ENCODE data around the gene IL1RAPL2. TPM values are rescaled to one million over a fixed set of nuclear protein-coding genes. Genes with fewer than 3 reads are reported as not detected.
"Not testable (repeated sequence)": the region's sequence is repeated elsewhere in the genome, so short reads cannot be mapped to it uniquely, and the experiment has no call there.

IL1RAPL2 gene
- total RNA-seq, 4 donors from 2014 or later: 0.50 to 1.3 (median 0.67) TPM

DNA sequence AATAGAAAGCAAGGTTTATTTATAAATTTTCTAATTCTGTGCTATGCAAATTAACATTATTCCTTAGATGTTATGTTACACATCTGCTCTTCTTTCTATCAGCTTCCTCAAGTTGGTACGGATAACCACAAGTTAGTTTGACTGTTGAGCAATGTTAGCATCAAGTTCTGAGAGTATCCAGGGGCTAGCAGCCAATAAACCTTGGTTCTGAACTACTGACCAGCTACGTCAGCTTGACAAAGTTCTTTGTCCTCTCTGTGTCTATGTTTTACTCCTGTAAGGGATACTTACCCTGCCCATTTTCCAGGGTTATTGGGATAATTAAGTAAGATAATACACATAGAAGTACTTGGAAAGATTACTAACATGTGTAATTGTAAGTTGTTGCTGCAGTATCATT lies 662.6 kb downstream of the IL1RAPL2 start:
- intact Hi-C loops (cut with DNase I): no loop called here

DNA sequence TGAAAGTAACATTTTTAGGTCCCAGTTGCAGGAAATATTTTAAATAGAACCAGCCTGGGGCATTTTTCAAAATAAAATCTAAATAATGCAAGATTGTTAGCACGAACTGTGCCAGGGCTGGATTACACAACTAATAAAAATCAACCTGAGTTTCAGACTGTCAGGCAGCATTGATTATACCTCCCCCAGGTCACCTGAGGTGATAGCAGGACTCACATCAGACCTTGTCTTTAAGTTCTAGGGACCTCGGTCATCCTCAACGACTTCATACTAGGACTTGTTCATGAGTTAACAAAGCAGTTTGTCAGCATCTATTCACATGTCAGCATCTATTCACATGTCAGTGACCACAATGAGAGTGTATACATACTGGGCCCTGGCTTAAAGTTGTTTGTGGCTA lies 663.1 kb downstream of the IL1RAPL2 start:
- Histone ChIP-seq H3K9me3 (no peaks in the 10 kb centered on the region), H3K27me3 (no peaks in the 10 kb centered on the region), H3K4me3 (no peak overlapping the region), H3K4me1 (no peaks in the 10 kb centered on the region), H3K36me3 (no peaks in the 10 kb centered on the region), H3K27ac (replicated peaks in 1 of 4) (no peak overlapping the region)
- intact Hi-C loops (cut with DNase I): no loop called here
- DNase-seq (ENCODE audit: extremely low spot score): no peak
- WGBS: 73% methylated on average over 3 of the region's 3 CpGs
- TF ChIP-seq POLR2A (IDR thresholded peaks at IDR 0.05; ENCODE audit: low read depth) (no peak), EP300 (IDR thresholded peaks at IDR 0.05) (no peak)

More for the DNA sequence above, 662.6 kb downstream of the IL1RAPL2 start:
- Histone ChIP-seq H3K4me3 (no peak overlapping the region), H3K4me1 (no peaks in the 10 kb centered on the region), H3K27me3 (no peaks in the 10 kb centered on the region), H3K9me3 (no peaks in the 10 kb centered on the region), H3K36me3 (no peaks in the 10 kb centered on the region), H3K27ac (replicated peaks in 1 of 4) (no peak overlapping the region)
- no peak for DNase-seq (ENCODE audit: extremely low spot score)
- WGBS: 76% methylated on average over 2 of the region's 2 CpGs
- TF ChIP-seq EP300 (IDR thresholded peaks at IDR 0.05) (no peak), POLR2AphosphoS5 (IDR thresholded peaks at IDR 0.05) (no peak), POLR2A (IDR thresholded peaks at IDR 0.05; ENCODE audit: low read depth) (no peak)
- TF ChIP-seq, protein P1, sequence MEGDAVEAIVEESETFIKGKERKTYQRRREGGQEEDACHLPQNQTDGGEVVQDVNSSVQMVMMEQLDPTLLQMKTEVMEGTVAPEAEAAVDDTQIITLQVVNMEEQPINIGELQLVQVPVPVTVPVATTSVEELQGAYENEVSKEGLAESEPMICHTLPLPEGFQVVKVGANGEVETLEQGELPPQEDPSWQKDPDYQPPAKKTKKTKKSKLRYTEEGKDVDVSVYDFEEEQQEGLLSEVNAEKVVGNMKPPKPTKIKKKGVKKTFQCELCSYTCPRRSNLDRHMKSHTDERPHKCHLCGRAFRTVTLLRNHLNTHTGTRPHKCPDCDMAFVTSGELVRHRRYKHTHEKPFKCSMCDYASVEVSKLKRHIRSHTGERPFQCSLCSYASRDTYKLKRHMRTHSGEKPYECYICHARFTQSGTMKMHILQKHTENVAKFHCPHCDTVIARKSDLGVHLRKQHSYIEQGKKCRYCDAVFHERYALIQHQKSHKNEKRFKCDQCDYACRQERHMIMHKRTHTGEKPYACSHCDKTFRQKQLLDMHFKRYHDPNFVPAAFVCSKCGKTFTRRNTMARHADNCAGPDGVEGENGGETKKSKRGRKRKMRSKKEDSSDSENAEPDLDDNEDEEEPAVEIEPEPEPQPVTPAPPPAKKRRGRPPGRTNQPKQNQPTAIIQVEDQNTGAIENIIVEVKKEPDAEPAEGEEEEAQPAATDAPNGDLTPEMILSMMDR (IDR thresholded peaks at IDR 0.05): no peak

- H3K27me3 ChIP-seq; H3K9me3 ChIP-seq; H3K36me3 ChIP-seq; H3K4me3 ChIP-seq; H3K4me1 ChIP-seq; intact Hi-C loops (cut with DNase I); DNase-seq (ENCODE audit: extremely low spot score); H3K27ac ChIP-seq (replicated peaks in 1 of 4): not testable (repeated sequence)
- WGBS: 62% methylated on average over 3 of the region's 3 CpGs
Observed at GRCh38 chrX:105237407-105237806, 671.4 kb downstream of the IL1RAPL2 start.

DNA sequence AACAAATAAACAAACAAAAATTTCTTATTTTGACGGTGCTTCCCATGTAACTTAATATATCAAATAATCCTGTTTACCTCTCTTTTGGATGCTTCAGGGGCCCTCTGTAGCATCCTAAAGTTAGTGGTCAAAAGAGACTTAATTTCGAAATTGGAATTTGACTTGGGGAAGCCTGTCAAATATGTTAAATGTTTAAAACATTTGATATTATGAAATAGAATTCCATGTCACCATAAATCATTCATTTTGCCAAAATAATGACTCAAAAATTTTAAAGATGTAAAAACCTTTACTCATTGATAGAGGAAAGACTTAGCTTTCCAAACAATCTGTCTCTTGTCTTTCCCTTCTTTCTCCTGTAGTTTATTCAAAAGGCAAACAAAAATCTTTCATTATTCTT lies 675.1 kb downstream of the IL1RAPL2 start:
- intact Hi-C loops (cut with DNase I): no loop called here
- Histone ChIP-seq H3K4me1 (no peaks in the 10 kb centered on the region), H3K36me3 (no peaks in the 10 kb centered on the region), H3K27ac (replicated peaks in 1 of 4) (no peak overlapping the region), H3K9me3 (no peaks in the 10 kb centered on the region), H3K4me3 (no peak overlapping the region), H3K27me3 (no peaks in the 10 kb centered on the region)
- TF ChIP-seq POLR2AphosphoS5 (IDR thresholded peaks at IDR 0.05): no peak
- TF ChIP-seq EP300 (IDR thresholded peaks at IDR 0.05): no peak
- TF ChIP-seq, protein P1 (IDR thresholded peaks at IDR 0.05): no peak
- no peak for TF ChIP-seq POLR2A (IDR thresholded peaks at IDR 0.05; ENCODE audit: low read depth)
- WGBS: 54% methylated on average over 2 of the region's 2 CpGs
- no peak for DNase-seq (ENCODE audit: extremely low spot score)

DNA sequence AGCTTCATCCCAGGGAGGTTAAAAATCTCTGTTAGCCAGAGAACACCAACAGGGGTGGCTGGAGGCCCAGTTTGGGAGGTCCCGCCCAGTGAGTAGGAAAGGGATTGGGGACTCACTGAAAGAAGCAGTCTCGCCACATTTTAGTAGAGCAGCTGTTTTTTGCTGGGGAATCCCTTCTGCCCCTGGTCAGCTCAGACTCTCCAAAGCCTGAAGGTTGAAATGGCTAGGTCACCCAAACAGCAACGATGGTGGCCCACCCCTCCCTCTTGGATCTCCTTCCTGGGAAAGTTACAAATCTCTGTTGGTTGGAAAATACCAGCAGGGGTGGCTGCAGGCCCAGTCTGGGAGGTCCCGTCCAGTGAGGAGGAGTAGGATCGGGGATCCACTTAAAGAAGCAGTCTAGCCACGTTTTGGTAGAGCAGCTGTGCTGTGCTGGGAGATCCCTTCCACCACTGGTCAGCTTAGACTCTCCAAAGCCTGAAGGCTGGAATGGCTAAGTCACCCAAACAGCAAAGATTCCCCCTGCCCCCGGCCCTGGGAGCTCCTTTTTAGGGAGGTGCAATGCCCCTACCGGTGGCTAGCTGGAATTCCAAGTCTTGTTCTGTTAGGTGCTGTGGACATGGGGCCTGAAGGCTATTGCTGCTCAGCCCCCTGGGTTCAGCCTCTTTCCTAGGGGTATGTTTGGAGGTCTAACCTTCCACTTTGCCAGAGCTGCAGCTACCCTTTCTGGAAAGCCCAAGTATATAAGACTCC lies 694.5 kb downstream of the IL1RAPL2 start:
- 42% methylated on average over 5 of the region's 8 CpGs for WGBS
- H3K4me1 ChIP-seq: no peaks in the 10 kb centered on the region
- H3K27ac ChIP-seq (replicated peaks in 1 of 4): no peak overlapping the region
- DNase-seq (ENCODE audit: extremely low spot score): no peak
- TF ChIP-seq POLR2AphosphoS5 (IDR thresholded peaks at IDR 0.05) (no peak), POLR2A (IDR thresholded peaks at IDR 0.05; ENCODE audit: low read depth) (no peak), EP300 (IDR thresholded peaks at IDR 0.05) (no peak)
- TF ChIP-seq, protein P1 (IDR thresholded peaks at IDR 0.05): no peak
- no peaks in the 10 kb centered on the region for H3K27me3 ChIP-seq
- no peaks in the 10 kb centered on the region for H3K9me3 ChIP-seq
- no peaks in the 10 kb centered on the region for H3K36me3 ChIP-seq
- intact Hi-C loops (cut with DNase I): no loop called here
- H3K4me3 ChIP-seq: no peak overlapping the region

- H3K27ac ChIP-seq (replicated peaks in 1 of 4): no peak overlapping the region
- TF ChIP-seq POLR2A (IDR thresholded peaks at IDR 0.05; ENCODE audit: low read depth): no peak
- TF ChIP-seq, protein P1 (IDR thresholded peaks at IDR 0.05): no peak
- no peak for TF ChIP-seq POLR2AphosphoS5 (IDR thresholded peaks at IDR 0.05)
- TF ChIP-seq EP300 (IDR thresholded peaks at IDR 0.05): no peak
- WGBS: 83% methylated on average over 2 of the region's 2 CpGs
- H3K9me3 ChIP-seq: no peaks in the 10 kb centered on the region
- no peak for DNase-seq (ENCODE audit: extremely low spot score)
- intact Hi-C loops (cut with DNase I): no loop called here
- no peak overlapping the region for H3K4me3 ChIP-seq
- no peaks in the 10 kb centered on the region for H3K36me3 ChIP-seq
- no peaks in the 10 kb centered on the region for H3K27me3 ChIP-seq
- H3K4me1 ChIP-seq: no peaks in the 10 kb centered on the region
Observed at GRCh38 chrX:105263171-105263570, 697.2 kb downstream of the IL1RAPL2 start.

Measured in esophagus muscularis mucosa (tissue), 4 donors.